ENCODE data around the gene BST2. TPM values are rescaled to one million over a fixed set of nuclear protein-coding genes. Genes with fewer than 3 reads are reported as not detected.
A peak's percentile ranks its signal among the peaks of the same experiment; 100 is the strongest.

Gene BST2
- total RNA-seq, 2 experiments from 2014 or later, result 16.1 to 16.8 TPM

DNA sequence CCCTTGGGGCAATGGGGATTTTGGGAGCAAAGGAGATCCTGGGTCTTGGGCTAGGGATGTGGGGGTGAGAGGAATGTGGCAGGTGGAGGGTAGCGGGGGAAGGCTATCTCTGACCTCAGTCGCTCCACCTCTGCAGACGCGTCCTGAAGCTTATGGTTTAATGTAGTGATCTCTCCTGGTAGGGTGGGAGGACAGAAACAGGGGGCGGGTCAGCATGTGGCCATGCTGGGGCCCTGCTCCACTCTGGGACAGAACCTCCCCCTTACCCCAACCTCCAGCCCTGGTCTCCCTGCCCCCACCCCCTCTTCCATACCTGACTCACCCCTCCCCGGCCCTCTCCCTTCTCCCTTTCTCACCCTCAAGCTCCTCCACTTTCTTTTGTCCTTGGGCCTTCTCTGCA lies 1.4 kb downstream of the BST2 start:
- Histone ChIP-seq H3K9me3 (ENCODE audit: control insufficient read depth in 1 of 2, insufficient read depth in 1 of 2, low read length in 2 of 2) (no peaks in the 10 kb centered on the region), H3K36me3 (ENCODE audit: insufficient read depth, low read length) (peaks cover 13% of the 10 kb centered on the region), H3K27me3 (ENCODE audit: control insufficient read depth in 1 of 2, insufficient read depth in 2 of 2, low read length in 2 of 2) (no peaks in the 10 kb centered on the region), H3K4me1 (ENCODE audit: insufficient read depth, low read length) (peaks cover 56% of the 10 kb centered on the region), H3K4me3 (ENCODE audit: low read length) (peak overlapping the region; percentile 72), H3K27ac (ENCODE audit: low read depth in 1 of 2, low read length in 2 of 2) (no peak overlapping the region)
- H3K27me3 Mint-ChIP-seq, result no peaks in the 10 kb centered on the region
- peak overlapping the region; percentile 65 for H3K27ac Mint-ChIP-seq
- CTCF ChIA-PET, result interaction anchor here (0.6 kb wide), 1 partner anchor 62 kb away, joined by 3 read pairs; no protein-coding TSS in a partner anchor
- DNase-seq (peak in 1 of 14 experiments; percentile 38), ATAC-seq (ENCODE audit: poor library complexity) (no peak)
- peaks cover 41% of the 10 kb centered on the region for H3K4me1 Mint-ChIP-seq (ENCODE audit: low read depth)
- no peaks in the 10 kb centered on the region for H3K9me3 Mint-ChIP-seq
- peak overlapping the region; percentile 95 for H3K4me3 Mint-ChIP-seq
- H3K36me3 Mint-ChIP-seq (ENCODE audit: low read depth), result peaks cover 5% of the 10 kb centered on the region
- intact Hi-C loops (cut with DNase I, micrococcal nuclease), result no loop called here
- POLR2A ChIA-PET, result interaction anchor here (1.0 to 1.9 kb wide), 4 partner anchors 11 to 137 kb away, joined by 3 to 6 read pairs (median 3); partner anchors contain the start of genes BABAM1, CCDC194 and MVB12A
- TF ChIP-seq, protein P1, sequence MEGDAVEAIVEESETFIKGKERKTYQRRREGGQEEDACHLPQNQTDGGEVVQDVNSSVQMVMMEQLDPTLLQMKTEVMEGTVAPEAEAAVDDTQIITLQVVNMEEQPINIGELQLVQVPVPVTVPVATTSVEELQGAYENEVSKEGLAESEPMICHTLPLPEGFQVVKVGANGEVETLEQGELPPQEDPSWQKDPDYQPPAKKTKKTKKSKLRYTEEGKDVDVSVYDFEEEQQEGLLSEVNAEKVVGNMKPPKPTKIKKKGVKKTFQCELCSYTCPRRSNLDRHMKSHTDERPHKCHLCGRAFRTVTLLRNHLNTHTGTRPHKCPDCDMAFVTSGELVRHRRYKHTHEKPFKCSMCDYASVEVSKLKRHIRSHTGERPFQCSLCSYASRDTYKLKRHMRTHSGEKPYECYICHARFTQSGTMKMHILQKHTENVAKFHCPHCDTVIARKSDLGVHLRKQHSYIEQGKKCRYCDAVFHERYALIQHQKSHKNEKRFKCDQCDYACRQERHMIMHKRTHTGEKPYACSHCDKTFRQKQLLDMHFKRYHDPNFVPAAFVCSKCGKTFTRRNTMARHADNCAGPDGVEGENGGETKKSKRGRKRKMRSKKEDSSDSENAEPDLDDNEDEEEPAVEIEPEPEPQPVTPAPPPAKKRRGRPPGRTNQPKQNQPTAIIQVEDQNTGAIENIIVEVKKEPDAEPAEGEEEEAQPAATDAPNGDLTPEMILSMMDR (IDR thresholded peaks at IDR 0.05), result no peak

DNA sequence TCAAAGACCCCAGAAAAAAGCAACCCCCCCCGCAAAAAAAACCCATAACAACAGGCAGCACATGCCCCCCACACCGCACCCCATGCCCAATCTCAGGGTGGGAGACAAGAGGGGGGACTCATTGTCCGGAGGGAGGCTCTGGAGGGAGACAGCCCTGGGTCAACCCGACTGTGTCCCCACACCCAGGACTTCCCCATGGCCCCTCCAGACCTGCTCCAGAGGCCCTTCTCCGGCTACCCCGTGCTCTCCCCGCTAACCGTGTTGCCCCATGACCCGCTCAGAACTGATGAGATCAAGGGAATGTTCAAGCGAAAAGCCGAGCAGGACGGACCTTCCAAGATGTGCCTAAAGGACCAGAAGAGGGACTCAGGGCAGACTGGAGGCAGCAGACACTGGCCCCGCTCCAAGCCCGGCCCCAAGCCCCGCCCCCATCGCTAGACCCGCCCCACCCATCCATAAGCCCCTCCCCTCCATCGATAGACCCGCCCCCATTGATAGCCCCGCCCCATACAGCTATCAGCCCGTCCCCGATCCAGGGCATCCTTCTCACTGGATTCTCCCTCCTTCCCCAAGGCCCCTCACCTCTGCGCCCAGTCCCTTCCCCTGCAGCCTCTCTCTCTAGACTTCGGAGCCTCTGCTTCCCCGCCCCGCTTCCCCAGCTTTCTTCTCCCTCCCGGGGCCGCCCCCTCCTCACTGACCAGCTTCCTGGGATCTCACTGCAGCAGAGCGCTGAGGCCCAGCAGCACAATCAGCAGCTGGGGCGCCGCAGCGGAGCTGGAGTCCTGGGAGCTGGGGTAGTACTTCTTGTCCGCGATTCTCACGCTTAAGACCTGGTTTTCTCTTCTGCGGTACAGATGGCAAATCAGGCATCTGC lies 2.2 kb downstream of the BST2 start:
- H3K4me1 Mint-ChIP-seq (ENCODE audit: low read depth), result peaks cover 41% of the 10 kb centered on the region
- ATAC-seq (ENCODE audit: poor library complexity), result peak; percentile 66
- Histone ChIP-seq H3K4me1 (ENCODE audit: insufficient read depth, low read length) (peaks cover 49% of the 10 kb centered on the region), H3K36me3 (ENCODE audit: insufficient read depth, low read length) (peaks cover 18% of the 10 kb centered on the region), H3K27me3 (ENCODE audit: control insufficient read depth in 1 of 2, insufficient read depth in 2 of 2, low read length in 2 of 2) (no peaks in the 10 kb centered on the region), H3K4me3 (ENCODE audit: low read length) (peak overlapping the region; percentile 72), H3K27ac (ENCODE audit: low read depth in 1 of 2, low read length in 2 of 2) (no peak overlapping the region), H3K9me3 (ENCODE audit: control insufficient read depth in 1 of 2, insufficient read depth in 1 of 2, low read length in 2 of 2) (no peaks in the 10 kb centered on the region)
- peaks cover 5% of the 10 kb centered on the region for H3K36me3 Mint-ChIP-seq (ENCODE audit: low read depth)
- H3K27ac Mint-ChIP-seq, result peak overlapping the region; percentile 65
- TF ChIP-seq, protein P1 (IDR thresholded peaks at IDR 0.05), result no peak
- DNase-seq, result peak in 10 of 14 experiments; percentile 25 to 71 (median 46)
- CTCF ChIA-PET, result interaction anchor here (0.6 kb wide), 1 partner anchor 63 kb away, joined by 3 read pairs; no protein-coding TSS in a partner anchor
- no peaks in the 10 kb centered on the region for H3K9me3 Mint-ChIP-seq
- POLR2A ChIA-PET, result interaction anchor here (0.7 to 1.9 kb wide), 2 partner anchors 12 to 16 kb away, joined by 3 to 6 read pairs; partner anchors contain the start of gene MVB12A
- H3K27me3 Mint-ChIP-seq, result no peaks in the 10 kb centered on the region
- H3K4me3 Mint-ChIP-seq, result peak overlapping the region; percentile 95
- intact Hi-C loops (cut with DNase I, micrococcal nuclease), result no loop called here

DNA sequence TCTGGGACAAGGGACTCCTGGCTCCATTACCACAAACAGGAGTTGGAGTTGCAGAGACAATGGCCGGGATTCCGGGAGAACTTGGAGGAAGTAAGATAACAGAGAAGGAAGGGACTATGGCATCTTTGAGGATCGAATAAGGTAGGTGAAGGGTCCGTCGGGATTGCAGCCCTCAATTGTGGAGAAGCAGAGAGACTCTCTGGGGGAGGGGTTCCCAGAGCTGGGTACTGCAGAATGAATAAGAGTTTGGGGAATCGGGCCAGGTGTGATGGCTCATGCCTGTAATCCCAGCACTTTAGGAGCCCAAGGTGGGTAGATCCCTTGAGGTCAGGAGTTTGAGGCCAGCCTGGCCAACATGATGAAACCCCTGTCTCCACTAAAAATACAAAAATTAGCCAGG lies 3.8 kb downstream of the BST2 start:
- CTCF ChIA-PET, result no interaction called here
- Histone ChIP-seq H3K27ac (ENCODE audit: low read depth in 1 of 2, low read length in 2 of 2) (no peak overlapping the region), H3K27me3 (ENCODE audit: control insufficient read depth in 1 of 2, insufficient read depth in 2 of 2, low read length in 2 of 2) (no peaks in the 10 kb centered on the region), H3K4me3 (ENCODE audit: low read length) (no peak overlapping the region), H3K36me3 (ENCODE audit: insufficient read depth, low read length) (peaks cover 21% of the 10 kb centered on the region), H3K4me1 (ENCODE audit: insufficient read depth, low read length) (peaks cover 36% of the 10 kb centered on the region), H3K9me3 (ENCODE audit: control insufficient read depth in 1 of 2, insufficient read depth in 1 of 2, low read length in 2 of 2) (no peaks in the 10 kb centered on the region)
- Mint-ChIP-seq H3K4me3 (no peak overlapping the region), H3K27ac (no peak overlapping the region), H3K4me1 (ENCODE audit: low read depth) (peaks cover 28% of the 10 kb centered on the region), H3K27me3 (no peaks in the 10 kb centered on the region), H3K36me3 (ENCODE audit: low read depth) (peaks cover 5% of the 10 kb centered on the region), H3K9me3 (no peaks in the 10 kb centered on the region)
- no peak for DNase-seq
- TF ChIP-seq, protein P1 (IDR thresholded peaks at IDR 0.05), result no peak
- POLR2A ChIA-PET, result no interaction called here
- intact Hi-C loops (cut with DNase I, micrococcal nuclease), result no loop called here
- ATAC-seq (ENCODE audit: poor library complexity), result no peak

All from CD4-positive, alpha-beta T cell (primary cell).